ENCODE measurements around the gene SIX5. TPM values are rescaled to one million over a fixed set of nuclear protein-coding genes. Genes with fewer than 3 reads are reported as not detected.

SIX5 gene
- total and polyA plus RNA-seq, 2 donors, result 1.7 to 7.0 TPM

Other genes starting within 250 kb of the SIX5 start
- gene OPA3, start 184.4 kb downstream of the SIX5 start, total RNA-seq, result 3.4 TPM
- 7.4 TPM for gene OPA3, start 184.4 kb downstream of the SIX5 start, polyA plus RNA-seq
- 0.09 TPM for gene GPR4, start 167.0 kb downstream of the SIX5 start, total RNA-seq
- gene GPR4, start 167.0 kb downstream of the SIX5 start, polyA plus RNA-seq, result 1.3 TPM
- 19.3 TPM for gene EML2, start 129.9 kb downstream of the SIX5 start, total RNA-seq
- gene EML2, start 129.9 kb downstream of the SIX5 start, polyA plus RNA-seq, result 55.2 TPM
- gene GIPR, start 101.0 kb downstream of the SIX5 start, total RNA-seq, result 0.14 TPM
- 1.6 TPM for gene GIPR, start 101.0 kb downstream of the SIX5 start, polyA plus RNA-seq
- gene SNRPD2, start 77.3 kb downstream of the SIX5 start, total RNA-seq, result 711 TPM
- gene SNRPD2, start 77.3 kb downstream of the SIX5 start, polyA plus RNA-seq, result 395 TPM
- 3.1 TPM for gene QPCTL, start 76.6 kb downstream of the SIX5 start, total RNA-seq
- gene QPCTL, start 76.6 kb downstream of the SIX5 start, polyA plus RNA-seq, result 8.2 TPM
- gene FBXO46, start 38.4 kb downstream of the SIX5 start, total RNA-seq, result 6.8 TPM
- 18.8 TPM for gene FBXO46, start 38.4 kb downstream of the SIX5 start, polyA plus RNA-seq
- not detected for gene MEIOSIN, start 35.8 kb downstream of the SIX5 start, total RNA-seq
- gene MEIOSIN, start 35.8 kb downstream of the SIX5 start, polyA plus RNA-seq, result 0.02 TPM
- 3.9 TPM for gene DMPK, start 13.2 kb upstream of the SIX5 start, total RNA-seq
- gene DMPK, start 13.2 kb upstream of the SIX5 start, polyA plus RNA-seq, result 59.4 TPM
- gene DMWD, start 23.6 kb upstream of the SIX5 start, total RNA-seq, result 12.4 TPM
- gene DMWD, start 23.6 kb upstream of the SIX5 start, polyA plus RNA-seq, result 18.1 TPM
- gene RSPH6A, start 46.1 kb upstream of the SIX5 start, total RNA-seq, result not detected
- 0.14 TPM for gene RSPH6A, start 46.1 kb upstream of the SIX5 start, polyA plus RNA-seq
- 24.5 TPM for gene SYMPK, start 93.9 kb upstream of the SIX5 start, total RNA-seq
- gene SYMPK, start 93.9 kb upstream of the SIX5 start, polyA plus RNA-seq, result 151 TPM
- gene FOXA3, start 95.1 kb upstream of the SIX5 start, total RNA-seq, result 0.05 TPM
- 0.23 TPM for gene FOXA3, start 95.1 kb upstream of the SIX5 start, polyA plus RNA-seq
- 19.3 TPM for gene IRF2BP1, start 116.9 kb upstream of the SIX5 start, total RNA-seq
- 12.3 TPM for gene IRF2BP1, start 116.9 kb upstream of the SIX5 start, polyA plus RNA-seq
- gene MYPOP, start 133.4 kb upstream of the SIX5 start, total RNA-seq, result 1.8 TPM
- 9.1 TPM for gene MYPOP, start 133.4 kb upstream of the SIX5 start, polyA plus RNA-seq
- gene NANOS2, start 145.5 kb upstream of the SIX5 start, total RNA-seq, result not detected
- gene NANOS2, start 145.5 kb upstream of the SIX5 start, polyA plus RNA-seq, result 0.07 TPM
- gene NOVA2, start 204.6 kb upstream of the SIX5 start, total RNA-seq, result 0.09 TPM
- gene NOVA2, start 204.6 kb upstream of the SIX5 start, polyA plus RNA-seq, result 1.0 TPM
- 11.3 TPM for gene CCDC61, start 226.2 kb upstream of the SIX5 start, total RNA-seq
- gene CCDC61, start 226.2 kb upstream of the SIX5 start, polyA plus RNA-seq, result 23.0 TPM